Cerebellar cortex (tissue), 1 donor: ENCODE measurements around the gene TTF2.
"Not testable (repeated sequence)": the region's sequence is repeated elsewhere in the genome, so short reads cannot be mapped to it uniquely, and the experiment has no call there.

Experiments used
- DNase-seq: peaks from one replicate; pipeline ENCODE4 v3.0.0-alpha.2; 2015; ENCODE audit warnings: low spot score

TTF2 gene

DNA sequence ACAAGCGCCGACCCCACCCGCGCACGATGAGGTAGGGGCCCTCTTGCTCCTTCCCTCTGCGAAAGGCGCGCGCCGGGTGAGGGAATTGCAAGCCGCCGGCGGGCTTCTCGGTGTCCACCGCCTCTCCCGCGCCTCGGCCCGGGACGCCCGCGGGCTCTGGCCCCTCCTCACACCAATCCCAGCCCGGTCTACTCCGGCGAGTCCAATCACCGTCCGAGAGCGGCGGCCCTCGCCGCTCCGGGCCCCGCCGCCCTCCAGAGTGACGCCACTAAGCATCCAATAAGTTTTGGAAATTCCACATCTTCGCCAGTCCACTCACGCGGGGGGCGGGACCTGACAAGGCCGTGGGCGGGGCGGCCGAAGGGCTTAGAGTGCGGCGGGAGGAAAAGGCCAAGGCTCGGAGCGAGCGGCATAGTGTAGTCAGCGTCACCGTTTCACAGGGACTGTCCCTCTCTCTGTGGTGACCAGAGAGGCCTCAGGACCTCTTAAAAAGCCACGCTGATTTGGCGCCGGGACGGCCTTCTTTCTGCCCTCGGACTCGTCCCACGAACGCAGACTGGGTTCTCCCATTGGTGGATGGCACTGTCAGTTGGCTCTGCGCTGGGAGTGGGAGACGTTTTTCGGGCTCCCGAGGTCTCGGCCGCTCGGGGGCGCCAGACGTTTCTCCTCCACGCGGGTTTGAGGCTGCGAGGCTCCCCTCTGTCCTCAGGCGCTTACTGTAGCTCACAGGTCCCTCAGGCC, 61.6 kb downstream of the TTF2 start, which contains the start of gene TRIM45:
TRIM45 (minus strand) TSS at position 161 of the 741 bp plus-strand sequence. CDS start 548 bp downstream, outside the sequence.
- DNase-seq: peak; percentile 97

DNA sequence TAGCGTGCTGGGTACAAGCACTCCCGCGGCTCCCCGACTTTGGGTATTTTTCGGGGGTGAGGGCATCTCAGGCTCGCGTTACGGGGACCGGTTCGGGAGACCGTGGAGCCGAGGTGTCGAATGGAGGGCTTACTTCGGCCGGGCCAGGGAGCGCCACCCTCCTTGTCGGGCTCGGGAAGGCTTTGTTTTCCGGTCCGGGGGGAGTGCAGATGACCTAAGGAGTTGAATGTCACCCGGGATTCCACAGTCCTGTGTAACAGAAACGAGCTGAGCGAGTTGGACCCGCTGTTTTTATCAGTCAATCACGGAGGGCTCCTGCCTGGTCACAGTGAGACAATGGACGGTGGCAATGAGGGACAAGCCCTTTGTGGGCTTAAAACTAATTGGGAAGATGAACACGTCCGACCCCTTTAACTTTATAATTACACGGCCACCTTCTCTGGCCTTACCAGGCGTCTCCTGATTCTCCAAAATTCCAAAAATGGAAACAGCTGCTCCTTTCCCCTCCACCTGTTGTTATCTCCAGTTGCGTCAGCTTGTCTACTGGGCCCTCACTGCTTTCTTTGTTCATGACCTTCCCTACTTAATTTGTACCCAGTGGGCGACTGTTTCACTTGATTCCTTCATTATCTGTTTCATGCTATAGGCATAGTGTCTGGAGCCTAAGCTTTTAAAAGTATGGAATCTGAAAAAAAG, 62.4 kb downstream of the TTF2 start:
- DNase-seq: no peak

DNA sequence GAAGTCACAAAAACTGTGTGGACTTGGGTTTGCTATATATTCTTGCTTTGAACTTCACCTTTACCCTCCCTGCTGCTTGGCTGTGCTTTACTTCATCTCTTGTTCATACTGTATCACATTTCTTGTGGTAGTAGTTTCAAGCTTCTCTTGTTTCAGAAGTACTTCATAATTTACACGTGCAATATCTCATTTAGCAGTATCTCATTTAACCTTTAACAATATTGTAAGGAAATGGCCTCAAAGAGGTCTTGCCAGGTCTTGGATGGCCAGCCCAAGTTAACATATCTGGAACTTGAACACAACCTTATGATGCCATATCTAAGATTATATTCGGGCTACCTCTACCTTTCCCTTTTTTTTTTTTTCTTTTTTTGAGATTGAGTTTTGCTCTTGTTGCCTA, 63.1 kb downstream of the TTF2 start:
- no peak for DNase-seq

DNA sequence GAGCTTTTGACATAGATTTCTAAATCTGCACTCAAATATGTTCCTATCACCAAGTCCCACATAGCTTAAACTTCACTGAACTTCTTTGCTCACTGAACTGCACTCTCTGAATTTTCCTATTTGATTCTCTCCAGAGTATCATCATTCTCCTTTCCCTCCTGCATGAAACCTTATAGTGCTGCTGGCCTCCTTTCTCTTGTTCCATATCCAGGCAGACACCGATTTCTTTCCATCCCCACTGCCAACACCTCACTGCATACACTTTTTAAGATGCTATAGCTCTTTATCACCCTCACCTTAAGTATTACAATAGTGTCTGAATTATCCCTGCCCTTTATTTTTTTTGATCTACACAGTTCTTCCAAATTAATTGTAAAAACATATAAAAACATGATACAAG, 64.5 kb downstream of the TTF2 start:
- no peak for DNase-seq

DNA sequence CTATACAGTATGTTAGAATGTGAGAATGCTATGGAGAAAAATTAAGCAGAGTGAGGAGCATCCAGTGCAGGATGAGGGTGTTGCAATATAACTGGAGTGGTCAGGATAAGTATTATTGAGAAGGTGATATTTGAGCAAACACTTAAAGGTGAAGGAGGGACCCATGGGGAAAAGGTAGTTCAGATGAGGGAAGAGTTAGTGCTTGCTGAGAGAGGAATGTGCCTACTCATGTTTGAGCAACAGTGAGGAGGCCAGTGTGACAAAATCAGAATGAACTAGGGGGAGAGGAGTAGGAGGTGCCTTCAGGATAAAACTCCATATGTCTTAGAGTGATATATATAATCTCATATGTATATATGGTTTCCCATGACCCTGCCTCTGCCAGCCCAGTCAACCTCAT, 67.7 kb downstream of the TTF2 start:
- no peak for DNase-seq

DNA sequence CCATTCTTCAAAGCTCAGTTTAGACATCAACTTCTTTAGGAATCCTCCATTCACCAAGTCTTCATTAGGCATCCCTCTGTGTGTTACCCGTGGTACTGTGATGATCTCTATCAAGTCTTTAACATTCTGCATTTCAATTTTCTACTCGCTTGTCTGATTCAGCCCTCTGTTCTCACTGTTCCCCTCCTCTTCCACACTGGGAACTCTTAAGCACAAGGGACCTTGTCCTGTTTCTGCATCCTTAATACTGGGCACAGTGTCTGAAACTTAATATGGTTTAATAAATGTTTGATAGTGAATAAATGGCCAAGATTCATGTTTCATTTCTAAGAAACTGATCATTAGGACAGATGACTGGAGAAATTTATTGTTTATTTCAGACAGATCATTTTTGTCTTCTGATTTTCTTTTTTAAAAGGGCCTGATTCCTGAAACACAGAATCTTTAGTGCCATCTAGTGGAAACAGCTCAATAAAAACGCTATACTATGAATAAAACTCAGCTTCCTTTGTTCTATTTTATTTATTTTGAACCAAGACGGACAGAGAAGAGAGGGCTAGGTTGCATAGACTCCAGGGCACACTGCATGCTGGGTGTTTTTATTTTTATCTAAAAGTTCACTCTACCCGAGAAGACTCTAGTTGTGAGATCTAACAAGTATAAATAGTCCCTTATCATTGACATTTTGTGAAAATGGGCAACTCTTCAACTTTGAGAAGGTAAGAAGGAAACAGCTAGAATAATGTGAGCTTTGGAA, 68.4 kb downstream of the TTF2 start:
- peak; percentile 56 for DNase-seq

DNA sequence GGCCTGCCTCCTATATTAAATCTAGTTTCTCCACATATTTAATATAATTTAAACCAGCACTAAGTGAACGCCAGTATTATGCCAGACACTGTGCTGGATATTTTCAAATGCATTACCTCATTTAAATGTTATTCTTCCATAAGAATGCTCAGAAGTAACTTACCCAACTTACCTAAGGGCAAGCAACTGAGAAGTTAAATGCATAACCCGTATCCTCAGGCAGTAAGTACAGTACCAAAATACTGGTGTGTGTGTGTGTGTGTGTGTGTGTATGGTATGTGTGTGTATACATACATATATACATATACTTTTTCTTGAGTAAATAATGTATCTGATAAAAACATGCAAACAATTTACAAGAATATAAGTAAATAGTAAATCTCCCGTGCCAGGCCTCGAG, 70.4 kb downstream of the TTF2 start:
- no peak for DNase-seq

DNA sequence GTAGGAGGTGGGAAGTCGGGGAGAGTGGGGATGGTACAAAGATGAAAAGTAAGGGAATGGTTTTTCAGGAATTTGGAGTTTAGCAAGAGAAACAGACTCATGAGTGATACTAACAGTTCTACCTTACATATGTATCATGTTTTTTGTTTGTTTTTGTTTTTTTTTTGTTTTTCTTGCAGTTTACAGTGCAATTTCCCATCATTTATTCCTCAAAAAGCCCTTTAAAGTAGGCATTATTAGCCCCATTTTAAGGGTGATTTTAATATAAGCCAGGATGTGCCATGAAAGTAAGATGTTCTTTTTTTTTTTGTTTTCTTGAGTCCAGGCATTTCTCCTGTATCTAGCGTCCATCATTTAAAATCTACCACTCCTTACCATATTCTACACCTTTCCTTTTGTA, 75.2 kb downstream of the TTF2 start:
- no peak for DNase-seq

DNA sequence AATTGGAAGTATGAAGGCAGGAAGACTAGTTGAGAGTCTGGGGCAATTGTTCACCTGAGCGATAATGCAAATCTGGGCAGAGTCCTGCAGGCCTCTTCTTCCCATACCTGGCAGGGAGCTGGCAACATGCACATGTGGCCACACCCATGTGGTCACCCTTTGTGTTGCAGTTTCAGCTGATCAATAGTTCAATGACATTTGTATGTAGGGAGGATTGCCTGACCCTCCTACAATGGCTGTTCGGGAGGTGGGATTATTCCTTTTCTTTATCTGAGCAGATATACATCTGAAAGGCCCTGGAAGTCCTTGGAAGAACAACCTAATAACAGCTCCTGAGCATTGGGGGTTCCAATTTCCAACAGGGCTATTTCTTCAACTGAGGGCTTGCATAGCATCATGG, 76.6 kb downstream of the TTF2 start:
- DNase-seq: no peak

DNA sequence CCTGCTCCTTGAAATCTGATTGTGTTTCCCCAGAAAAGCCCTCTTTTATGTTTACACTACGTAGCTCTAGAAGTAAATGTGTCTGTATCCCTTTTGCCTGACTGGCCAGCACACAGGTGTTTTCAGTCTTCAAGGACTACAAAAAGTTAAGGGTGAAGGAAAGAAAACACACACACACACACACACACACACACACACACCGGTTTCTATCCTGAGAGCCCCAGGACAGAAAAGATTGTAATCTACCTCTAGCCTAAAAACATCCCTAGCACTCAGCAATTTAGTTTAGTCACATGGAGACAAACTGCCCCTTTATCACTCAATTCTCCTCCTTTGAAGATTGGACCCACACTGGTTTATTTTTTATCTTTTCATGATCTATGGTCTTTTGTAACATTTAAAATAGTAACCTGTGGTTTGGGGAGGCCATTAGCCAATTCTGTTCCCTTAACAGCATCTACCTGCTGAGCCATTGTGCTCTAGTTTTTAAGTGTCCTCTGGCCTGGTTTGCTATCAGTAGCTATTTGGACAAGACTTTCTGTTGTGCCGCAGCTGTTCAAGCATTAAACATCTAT, 77.2 kb downstream of the TTF2 start:
- no peak for DNase-seq

DNA sequence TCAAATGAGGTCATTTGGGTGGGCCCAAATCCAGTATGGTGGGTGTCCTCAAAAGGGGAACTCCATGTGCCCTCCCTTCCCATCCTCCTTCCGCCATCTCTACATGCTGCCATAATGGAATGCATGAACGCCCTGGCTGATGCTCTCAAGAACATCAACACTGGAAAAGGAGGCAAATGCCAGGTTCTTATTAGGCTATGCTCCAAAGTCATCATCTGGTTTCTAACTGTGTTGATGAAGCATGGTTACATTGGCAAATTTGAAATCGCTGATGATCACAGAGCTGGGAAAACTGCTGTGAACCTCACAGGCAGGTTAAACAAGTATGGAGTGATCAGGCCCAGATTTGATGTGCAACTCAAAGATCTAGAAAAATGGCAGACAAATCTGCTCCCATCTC, 78.0 kb downstream of the TTF2 start:
- DNase-seq: no peak

DNA sequence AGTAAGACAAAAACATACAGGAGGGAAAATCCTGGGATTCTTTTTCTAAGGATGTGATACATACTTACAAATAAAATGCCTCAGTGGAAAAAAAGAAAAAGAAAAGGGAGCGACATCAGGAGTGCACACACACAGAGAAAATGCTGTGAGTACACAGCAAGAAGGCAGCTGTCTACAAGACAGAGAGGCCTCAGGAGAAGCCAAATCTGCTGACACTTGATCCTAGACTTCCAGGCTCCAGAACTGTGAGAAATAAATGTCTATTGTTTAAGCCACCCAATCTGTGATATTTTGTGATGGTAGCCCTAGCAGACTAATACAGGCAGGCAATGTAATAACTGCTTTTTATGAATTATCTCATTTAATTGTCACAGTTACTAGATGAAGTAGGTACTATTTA, 78.4 kb downstream of the TTF2 start:
- no peak for DNase-seq

DNA sequence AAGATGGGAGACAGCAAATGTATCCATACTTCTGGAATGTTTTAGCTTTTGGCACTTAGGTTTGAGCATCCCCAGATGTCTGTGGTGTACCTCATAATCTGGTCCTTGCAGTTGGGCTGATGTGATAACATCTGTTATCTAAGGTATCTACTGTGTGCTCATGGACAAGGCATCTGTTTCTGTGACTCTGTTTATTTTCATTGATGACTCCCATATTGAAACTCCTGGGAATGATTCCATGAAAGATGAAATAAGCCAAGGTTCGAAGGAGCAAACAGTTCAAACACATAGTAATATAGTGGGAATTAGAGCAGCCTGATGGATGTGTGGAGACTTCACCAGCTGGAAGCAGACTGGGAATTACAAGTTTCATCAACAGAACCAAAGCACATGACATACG, 82.1 kb downstream of the TTF2 start:
- DNase-seq: no peak

DNA sequence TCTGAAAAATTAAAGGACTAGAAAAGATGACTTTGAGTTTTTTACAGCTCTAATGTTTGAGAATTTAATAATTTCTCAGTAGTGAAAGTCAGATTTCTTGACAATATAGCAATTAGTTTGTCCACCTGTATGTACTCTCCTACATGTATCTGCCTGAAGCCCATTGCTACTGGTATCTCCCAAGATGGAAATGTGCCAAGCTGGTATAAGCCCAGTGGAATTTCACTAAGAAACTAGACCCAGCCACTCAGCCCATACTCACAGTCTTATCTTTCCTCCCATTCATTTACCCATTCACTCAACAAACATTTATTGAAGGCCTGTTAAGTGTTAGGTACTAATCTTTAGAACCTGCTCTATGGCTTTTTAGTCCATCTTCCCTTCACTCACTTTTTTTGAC, 83.0 kb downstream of the TTF2 start:
- DNase-seq: no peak

DNA sequence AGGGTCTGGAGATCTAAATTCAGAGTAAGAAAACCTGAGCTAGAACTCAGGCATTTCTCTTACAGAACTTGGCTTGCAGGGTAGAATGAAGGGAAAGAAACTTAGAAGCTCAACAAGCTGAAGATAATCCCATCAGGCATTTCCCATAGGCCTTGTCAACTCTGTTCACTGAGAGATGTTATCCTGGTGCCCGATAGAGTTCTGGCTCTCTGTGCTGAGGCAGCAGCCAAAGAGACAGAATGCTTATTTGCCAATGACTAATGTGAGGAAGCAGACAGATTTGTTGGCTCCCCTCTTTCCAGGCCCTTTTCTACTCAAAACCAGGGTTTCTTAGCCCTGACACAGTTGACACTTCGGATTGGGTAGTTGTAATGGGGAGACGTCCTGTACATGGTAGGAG, 83.7 kb downstream of the TTF2 start:
- DNase-seq: no peak

DNA sequence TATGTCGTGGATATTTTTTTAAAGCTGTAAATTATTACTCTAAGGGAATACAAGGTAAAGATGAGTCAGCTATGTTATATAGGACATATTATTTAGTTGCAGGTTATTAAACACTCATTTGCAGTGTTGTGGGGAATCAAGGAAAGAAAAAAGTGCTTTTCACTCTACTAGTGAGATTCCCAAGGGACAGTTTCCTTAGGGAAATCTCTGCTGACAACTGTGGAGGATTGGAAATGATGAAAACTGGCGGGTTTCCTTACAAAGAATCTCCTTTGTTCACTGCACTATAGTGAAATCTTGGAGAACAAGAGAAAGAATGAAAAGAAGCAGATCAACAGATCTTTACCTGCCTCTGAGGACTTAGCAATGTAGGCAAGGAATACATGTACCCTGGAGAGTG, 85.9 kb downstream of the TTF2 start:
- DNase-seq: no peak

DNA sequence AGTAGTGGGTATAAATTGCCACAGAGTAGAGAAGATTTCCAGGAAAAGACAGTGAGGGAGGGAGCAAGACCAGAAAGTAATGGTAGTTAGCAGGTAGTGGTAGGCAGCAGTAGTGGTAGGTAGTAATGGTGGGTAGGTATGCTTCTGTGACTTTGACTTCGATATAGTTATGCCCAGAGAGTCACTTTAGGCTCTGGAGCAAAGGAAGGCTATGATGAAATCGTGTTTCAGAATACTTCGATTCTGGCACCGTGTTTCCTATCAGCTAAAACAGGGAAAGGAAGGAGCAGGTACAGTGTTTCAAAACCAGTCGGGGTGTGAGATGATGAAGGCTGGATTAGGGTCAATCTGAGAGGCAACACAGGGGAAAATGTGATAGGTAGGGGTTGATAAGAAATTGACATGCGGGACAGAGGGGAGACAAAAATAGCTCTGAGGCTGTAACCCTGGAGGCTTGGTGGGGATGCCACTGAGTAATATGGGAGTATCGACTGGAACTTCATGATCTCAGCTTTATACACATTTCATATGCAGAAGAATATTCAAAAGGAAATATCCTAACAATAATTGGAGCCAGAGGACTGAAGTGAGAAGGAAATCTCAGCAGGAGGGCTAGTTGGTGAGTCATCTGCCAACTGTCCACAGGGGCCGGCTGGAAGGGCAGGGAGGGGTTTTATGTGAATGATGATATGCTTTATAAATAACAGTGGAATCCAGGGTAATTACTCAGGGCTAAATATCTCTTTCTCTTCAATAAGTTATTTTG, 86.6 kb downstream of the TTF2 start:
- DNase-seq: no peak

DNA sequence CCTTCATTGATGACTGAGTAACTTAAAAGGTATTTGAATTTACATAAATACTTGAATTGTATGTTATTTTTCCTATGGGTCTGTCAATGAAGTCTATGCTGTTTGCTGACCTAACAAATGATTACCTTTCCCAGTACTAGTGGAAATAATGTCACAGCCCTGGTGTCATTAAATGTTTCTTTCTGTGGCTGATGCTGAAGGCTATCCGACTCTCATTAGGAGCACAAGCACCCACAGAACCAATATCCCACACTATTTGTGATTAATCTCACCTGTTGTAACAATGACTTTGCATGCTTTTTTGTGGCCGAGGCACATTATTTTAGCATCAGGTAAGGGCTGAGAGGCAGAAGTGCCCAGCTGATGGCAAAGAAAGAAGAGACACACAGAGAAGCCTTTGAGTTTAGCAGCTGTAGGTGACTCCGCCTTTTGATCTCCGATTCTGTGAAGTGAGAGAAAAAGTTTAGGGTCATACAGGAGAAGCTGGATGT, 87.3 kb downstream of the TTF2 start:
- DNase-seq: no peak

DNA sequence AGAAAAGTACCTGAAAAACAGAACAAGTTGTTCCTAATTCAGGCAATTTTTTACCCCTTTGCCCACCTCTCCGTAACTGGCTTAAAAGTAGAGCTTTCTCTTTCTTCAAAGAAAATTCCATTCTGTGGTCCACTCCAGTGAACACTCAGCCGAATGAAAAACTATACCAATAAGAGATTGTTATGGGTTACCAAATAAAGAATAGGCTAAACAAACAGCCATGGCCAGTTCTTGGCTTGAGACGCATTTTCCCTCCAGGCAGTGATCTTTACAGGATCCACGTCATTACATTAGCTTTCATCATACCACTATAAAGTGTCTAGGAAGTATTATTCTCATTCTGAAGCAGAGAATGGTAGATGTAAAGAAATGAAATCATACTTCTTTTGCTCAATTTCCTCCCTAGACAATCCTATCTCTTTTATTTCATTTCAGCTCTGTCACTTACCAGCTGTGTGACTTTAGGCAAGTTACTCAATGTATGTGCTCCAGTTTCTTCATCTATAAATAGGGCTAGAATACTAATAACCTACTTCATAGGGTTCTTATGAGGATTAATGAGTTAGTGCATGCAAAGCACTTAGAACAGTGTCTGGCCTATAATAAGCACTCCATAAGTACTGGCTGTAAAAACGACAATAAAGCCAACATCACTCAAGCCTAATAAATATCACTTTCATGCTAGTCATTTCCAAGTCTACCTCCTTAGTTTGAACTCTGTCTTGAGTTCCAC, 87.9 kb downstream of the TTF2 start:
- DNase-seq: no peak

DNA sequence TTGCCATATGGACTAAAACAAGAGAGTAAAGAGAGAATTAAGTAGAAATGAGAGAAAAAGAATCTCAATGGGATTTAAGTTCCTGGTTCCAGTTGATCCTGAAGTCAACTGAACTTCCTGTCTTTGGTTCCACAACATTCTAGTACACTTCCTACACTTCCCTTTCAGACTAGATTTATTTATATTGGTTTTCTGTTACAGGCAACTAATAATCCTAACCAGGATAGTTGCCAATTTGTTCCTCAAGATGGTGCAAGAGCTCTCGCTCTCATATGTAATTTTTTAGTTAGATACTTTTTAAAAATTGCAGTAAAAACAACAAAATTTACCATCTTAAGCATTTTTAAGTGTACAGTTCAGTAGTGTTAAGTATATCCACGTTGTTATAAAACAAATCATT, 90.2 kb downstream of the TTF2 start:
- no peak for DNase-seq

DNA sequence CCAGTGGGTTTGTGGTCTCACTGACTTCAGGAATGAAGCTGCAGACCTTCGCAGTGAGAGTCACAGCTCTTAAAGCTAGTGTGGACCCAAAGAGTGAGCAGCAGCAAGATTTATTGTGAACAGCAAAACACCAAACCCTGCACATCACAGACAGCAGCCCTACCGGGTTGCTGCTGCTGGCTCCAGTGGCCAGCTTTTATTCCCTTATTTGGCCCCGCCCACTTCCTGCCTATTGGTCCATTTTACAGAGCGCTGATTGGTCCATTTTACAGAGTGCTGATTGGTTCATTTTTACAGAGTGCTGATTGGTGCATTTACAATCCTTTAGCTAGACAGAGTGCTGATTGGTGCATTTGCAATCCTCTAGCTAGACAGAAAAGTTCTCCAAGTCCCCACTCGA, 91.2 kb downstream of the TTF2 start:
- DNase-seq: not testable (repeated sequence)
